HFF-Myc (cell line): ENCODE data around the gene RPL36A.

Experiments used
- DNase-seq: peaks from one replicate; pipeline ENCODE4 v3.0.0-alpha.2; 2011; ENCODE audit warnings: low read depth; ENCODE audit errors: extremely low read depth
- H3K4me3 ChIP-seq: replicated peaks from 2 replicates; pipeline ENCODE4 v1.5.1; 2011; ENCODE audit warnings: low read depth, mild to moderate bottlenecking, control low read depth, low read length
- CTCF ChIP-seq: IDR thresholded peaks from 2 replicates; pipeline ENCODE4 v1.5.1; 2012; ENCODE audit warnings: mild to moderate bottlenecking, low read depth, low read length, control low read depth; ENCODE audit errors: missing control alignments

Gene RPL36A

GRCh38 chrX:101377547-101377946 lies 13.3 kb upstream of the RPL36A start:
- H3K4me3 ChIP-seq: no peak overlapping the region
- DNase-seq: no peak
- no peak for TF ChIP-seq CTCF

GRCh38 chrX:101383679-101384205 lies 7.1 kb upstream of the RPL36A start:
- TF ChIP-seq CTCF: no peak
- DNase-seq: no peak
- H3K4me3 ChIP-seq: no peak overlapping the region

- no peak overlapping the region for H3K4me3 ChIP-seq
- DNase-seq: no peak
- TF ChIP-seq CTCF: no peak
These were observed 5.7 kb upstream of the RPL36A start for GRCh38 chrX:101385026-101385684.

GRCh38 chrX:101385795-101386541 lies 4.8 kb upstream of the RPL36A start, which contains the start of gene BTK:
Gene BTK, minus strand, starts transcription at chrX:101386191. Its CDS starts 10,907 bp downstream, at chrX:101375284.
- no peak within 1 kb of the TSS for H3K4me3 ChIP-seq
- TF ChIP-seq CTCF: no peak
- no peak for DNase-seq

- no peak overlapping the region for H3K4me3 ChIP-seq
- DNase-seq: no peak
- no peak for TF ChIP-seq CTCF
These were observed 4.3 kb upstream of the RPL36A start for GRCh38 chrX:101386542-101386885.

- no peak for DNase-seq
- TF ChIP-seq CTCF: no peak
- no peak overlapping the region for H3K4me3 ChIP-seq
These were observed 2.2 kb upstream of the RPL36A start for GRCh38 chrX:101388604-101389003.
